CD1c-positive myeloid dendritic cell (primary cell): ENCODE data around the gene SYNGR1.
"Not testable (repeated sequence)": the region's sequence is repeated elsewhere in the genome, so short reads cannot be mapped to it uniquely, and the experiment has no call there.

Experiments used
- DNase-seq: peaks from one replicate; pipeline ENCODE4 v3.0.0-alpha.2; 2016; ENCODE audit errors: extremely low spot score

SYNGR1 gene

DNA sequence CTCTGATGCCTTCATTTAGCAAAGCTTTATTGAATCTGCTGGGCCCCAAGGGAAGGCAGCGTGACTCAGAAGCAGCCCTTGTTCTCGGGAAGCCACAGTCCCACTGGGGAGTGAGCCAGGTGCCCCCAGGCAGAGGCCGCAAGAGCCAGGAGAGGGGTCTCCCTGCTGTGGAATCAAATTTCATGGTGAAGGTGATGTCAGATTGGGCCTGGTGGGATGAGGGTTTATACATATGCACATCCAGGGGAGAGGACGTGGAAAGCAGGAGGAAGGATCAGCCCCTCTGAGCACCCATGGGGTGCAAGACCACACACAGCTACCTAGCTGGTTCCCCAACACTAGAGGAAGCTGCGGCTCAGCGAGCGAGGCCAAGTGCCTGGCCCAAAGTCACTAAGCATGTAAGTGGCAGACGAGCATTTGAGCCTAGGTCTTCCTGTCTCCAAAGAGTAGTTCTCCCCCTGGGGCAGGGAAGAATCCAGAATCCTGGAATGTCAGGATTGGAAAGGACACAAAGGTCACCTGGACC lies 2.0 kb downstream of the SYNGR1 start:
- peak; percentile 15 for DNase-seq

DNA sequence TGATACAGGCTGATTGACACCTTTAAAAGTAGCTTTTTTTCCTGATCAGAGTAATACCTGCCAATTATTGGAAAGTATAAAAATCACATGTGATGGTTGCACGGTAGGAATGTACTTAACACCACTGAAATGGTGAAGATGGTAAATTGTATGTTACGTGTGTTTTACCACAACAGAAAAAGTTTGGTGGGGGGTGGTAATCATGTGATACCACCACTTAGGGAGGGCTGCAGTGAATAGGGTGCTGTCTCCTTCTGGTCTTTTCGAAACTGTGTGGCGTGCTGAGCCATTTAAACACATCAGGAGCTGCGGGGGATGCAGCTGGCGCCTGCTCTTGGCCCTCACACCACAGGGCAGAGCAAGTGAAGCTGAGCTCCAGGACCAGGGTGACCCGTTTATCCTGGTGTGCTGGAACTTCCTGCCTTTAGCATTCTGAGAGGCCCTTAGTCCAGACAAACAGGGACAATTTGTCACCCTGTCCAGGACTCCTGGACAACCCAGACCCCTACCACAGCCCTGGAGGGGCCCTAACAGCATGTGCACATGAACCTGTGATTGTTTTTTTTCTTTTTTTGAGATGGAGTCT lies 2.6 kb downstream of the SYNGR1 start:
- no peak for DNase-seq

DNA sequence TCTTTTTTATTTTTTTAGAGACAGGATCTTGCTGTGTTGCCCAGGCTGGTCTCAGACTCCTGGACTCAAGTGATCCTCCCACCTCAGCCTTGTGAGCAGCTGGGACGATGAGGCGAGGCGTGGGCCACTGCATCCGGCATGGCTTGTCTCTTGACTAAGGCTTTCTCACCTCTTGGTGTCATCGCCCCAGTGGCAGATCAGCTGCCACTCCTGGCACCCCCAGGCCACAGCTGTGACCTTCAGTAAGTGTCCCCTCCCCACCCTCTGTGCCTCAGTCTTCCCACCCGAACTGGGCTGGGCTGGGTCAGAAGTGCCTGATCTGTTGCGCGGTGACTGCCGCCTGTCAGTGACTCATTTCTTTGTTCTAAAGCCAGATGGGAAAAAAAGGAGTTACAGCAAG lies 3.6 kb downstream of the SYNGR1 start:
- no peak for DNase-seq

DNA sequence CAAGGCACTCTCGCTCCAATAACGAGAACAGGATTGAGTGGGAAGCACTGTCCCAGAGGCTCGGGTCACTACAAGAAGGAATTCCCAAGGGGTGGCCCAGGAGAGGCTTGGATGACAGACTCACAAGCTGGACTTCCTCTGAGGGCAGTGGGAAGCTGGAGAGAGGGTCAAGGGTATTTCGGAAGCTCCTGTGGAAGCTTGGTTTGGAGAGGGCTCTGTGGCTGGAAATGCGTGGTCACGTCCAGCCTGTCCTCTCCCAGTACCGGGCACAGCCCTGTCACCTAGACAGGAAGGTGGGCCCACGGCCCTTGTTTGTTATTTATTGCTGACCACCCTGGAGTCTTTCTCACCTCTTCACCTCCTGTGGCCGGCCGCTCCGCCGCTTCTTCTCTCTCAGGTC lies 5.3 kb downstream of the SYNGR1 start:
- DNase-seq = no peak

- DNase-seq = not testable (repeated sequence)
Measured at GRCh38 chr22:39355805-39356204, 6.0 kb downstream of the SYNGR1 start.

DNA sequence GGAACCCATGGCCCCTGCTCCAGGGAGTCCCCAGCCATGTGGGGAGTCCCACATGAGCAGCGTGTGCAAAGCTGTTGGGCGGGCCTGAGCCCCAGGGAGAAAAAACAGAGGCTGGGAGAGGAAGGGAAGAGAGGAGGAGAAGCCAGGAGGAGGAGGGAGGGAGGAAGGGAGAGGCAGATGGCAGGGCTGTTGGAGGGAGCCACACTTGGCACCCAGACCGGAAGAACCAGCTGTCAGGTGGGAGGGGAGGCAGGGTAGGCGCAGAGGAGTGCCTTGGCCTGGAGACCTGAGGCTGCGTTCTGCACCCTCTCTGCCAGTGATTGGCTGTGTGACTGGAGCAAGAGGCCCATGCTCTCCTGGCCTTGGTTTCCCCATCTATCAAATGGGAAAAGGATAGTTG lies 6.7 kb downstream of the SYNGR1 start:
- no peak for DNase-seq

- not testable (repeated sequence) for DNase-seq
Measured at GRCh38 chr22:39357110-39358108, 7.6 kb downstream of the SYNGR1 start.

DNA sequence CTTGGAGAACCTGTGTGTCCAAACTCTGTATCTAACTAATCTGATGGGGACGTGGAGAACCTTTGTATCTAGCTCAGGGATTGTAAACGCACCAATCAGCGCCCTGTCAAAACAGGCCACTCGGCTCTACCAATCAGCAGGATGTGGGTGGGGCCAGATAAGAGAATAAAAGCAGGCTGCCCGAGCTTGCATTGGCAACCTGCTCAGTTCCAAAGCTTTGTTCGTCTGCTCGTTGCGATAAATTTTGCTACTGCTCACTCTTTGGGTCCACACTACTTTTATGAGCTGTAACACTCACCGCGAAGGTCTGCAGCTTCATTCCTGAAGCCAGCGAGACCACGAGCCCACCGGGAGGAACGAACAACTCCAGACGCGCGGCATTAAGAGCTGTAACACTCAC lies 8.4 kb downstream of the SYNGR1 start:
- DNase-seq = not testable (repeated sequence)

DNA sequence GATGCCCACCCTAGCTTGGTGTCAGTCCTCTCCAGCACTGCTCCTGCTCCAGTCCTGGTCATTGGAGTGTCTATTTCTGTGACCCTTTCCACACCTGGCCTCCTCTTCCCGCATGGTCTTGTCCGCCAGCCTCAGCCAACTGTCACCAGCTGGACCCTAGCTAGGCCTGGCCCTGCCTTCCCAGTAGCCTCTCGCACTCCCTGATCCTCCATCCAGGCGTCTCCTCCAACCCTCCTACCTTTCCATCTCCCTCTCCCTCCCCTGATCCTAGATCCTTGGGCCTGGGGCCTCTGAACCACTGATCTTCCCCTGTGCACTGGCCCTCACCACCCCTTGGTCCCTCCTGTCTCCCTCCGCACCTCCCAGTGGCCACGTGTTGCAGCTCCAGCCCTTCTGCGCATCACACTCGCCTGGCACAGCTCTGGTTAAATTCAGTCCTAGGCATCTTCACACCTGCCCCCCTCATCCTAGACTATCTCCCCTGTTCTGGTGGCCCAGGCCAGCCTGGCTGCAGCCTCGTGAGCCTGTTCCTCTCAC lies 9.9 kb downstream of the SYNGR1 start:
- DNase-seq = no peak

GRCh38 chr22:39360242-39360641 lies 10.5 kb downstream of the SYNGR1 start:
- no peak for DNase-seq

DNA sequence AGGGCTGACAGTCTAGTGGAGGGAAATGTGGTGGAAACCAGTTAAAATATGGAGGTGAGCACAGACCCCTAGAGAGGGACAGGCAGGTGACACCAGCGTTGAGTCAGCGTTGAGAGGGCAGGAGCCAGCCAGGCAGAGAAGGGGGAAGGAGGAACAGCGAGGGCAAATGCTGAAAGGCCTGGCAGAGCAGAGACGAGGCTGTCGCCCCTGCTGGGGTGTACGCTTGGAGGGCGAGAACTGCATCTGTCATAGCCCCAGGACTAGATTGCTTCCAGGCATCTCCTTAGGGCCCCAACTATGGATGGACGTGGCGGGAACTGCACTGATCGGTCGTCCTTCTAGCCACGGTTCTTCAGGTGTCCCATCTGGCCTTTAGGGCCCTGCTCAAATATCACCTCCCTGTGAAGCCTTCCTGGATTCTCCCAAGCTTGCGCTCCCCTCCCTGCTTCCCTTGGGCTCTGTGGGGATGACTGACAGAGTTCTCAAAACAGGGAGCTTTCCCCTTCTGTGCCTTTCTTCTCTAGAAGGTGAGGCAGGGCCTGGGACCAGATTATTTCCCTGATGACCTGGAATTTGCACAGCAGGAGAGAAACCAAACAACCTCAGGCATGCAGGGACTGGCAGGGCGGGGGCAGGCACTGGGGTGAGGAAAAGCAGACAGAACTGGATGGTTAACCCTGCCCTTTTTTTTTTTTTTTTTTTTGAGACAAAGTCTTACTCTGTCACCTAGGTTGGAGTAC lies 11.1 kb downstream of the SYNGR1 start:
- DNase-seq = no peak

GRCh38 chr22:39361496-39361895 lies 11.7 kb downstream of the SYNGR1 start:
- DNase-seq = no peak

DNA sequence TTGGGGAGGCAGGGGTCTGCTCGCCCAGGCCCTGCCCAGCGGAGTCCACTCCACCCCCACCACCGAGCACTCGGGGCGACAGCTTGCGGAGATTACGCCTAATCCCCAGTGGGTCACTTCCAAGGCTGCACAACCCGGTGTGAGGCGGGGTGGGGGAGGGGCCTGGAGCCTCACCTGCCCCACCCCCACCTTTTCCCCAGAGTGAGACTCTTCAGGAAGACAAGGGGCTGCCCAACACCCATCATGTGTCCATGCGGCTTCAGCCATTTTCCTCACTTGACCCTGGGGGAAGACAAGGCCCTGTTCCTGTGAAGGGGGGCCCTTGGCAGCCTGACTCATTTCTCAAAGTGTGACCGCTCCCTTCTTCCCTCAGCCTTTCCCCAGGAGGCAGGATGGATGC lies 12.5 kb downstream of the SYNGR1 start:
- DNase-seq = no peak

DNA sequence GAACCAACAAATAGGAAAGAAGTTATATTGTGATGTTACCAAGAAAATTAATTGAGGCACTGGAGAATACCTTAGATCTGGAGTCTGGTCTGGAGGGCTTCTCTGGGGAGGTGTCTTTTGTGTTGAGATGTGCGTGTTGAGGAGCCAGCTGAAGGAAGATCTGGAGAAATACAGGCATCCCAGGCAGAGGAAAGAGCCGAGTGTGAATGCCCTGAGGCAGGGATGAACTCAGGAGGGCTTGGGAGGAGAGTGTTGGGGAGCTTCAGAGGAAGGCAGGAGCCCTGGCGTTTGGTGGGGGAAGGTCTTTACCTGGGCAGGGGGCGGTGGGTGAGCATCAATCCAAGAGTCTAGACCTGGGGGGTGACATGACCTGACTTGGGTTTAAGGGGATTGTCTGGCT lies 13.1 kb downstream of the SYNGR1 start:
- no peak for DNase-seq

DNA sequence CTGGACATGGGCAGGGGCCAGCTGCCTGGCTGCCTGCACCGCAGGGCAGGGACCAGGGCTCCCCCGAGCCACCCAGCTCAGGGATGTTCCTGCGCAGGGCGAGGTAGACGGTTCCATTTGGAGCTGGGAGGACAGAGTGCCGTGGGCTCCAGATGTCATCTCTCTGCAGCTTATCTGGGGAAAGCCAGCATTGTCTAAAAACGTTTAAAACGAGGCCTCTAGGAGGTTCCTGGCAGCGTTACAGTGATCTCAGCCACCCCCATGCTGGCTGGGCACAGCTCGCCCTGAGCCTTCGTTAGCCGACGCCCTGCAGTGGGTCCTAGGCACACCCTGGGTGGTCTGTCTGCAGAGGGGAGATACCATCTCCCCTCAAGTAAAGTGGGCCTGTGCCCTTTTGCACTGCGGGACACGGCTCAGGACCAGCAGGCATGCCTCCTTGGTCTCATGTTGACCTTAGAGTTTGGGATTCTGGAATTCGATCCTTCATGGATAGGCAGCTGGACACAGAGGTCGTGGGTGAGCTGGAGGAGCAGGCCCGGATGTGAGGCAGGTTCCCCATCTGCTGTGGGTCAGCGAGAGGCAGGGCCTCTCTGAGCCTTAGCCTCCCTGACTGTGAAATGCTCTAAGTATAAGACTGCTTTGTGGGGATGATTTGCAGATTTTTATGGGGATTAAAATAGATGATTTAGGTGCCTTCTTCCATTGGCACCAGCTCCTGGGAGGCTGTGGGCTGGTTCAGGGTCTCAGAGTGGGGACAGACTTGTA lies 14.1 kb downstream of the SYNGR1 start:
- DNase-seq = no peak

- peak; percentile 7 for DNase-seq
Measured at GRCh38 chr22:39364714-39365491, 15.1 kb downstream of the SYNGR1 start.

DNA sequence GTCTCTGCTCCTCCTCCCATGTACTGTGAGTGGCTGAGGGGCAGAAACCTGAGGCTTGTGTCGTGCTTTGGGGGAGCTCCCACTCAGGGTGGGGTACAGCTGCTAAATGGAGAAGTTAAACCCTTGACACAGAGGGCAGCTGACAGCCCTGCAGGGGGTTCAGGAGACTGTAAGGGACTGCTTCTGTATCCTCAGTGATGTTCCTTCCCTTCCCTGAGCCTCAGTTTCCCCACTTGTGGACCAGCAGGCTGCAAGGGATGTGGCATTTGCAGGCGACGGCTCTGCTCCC lies 15.6 kb downstream of the SYNGR1 start:
- DNase-seq = no peak

GRCh38 chr22:39367035-39367434 lies 17.2 kb downstream of the SYNGR1 start:
- DNase-seq = no peak

DNA sequence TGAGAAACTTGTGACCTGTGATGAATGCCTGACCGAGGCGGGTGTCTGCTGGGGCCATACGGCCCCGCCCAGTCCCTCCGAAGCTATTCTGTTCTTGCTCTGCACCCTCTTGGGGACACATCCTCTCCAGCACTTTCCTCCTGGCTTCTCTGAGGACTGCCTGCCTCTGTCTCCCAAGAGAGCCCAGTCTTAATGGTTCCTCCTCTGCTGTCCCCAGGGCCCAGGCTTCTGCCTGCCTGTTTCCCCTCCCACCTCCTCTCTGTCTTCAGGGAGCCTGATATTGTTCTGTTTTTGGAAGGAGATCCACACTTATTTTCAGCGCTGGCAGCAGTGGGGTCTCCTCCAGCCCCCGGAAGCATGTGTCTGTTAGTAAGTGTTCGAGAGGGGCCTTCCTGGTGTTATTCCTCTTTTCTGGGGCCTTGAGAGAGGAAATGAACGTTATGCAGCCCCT lies 18.7 kb downstream of the SYNGR1 start:
- peak; percentile 31 for DNase-seq

- no peak for DNase-seq
Measured at GRCh38 chr22:39369186-39369585, 19.4 kb downstream of the SYNGR1 start.

DNA sequence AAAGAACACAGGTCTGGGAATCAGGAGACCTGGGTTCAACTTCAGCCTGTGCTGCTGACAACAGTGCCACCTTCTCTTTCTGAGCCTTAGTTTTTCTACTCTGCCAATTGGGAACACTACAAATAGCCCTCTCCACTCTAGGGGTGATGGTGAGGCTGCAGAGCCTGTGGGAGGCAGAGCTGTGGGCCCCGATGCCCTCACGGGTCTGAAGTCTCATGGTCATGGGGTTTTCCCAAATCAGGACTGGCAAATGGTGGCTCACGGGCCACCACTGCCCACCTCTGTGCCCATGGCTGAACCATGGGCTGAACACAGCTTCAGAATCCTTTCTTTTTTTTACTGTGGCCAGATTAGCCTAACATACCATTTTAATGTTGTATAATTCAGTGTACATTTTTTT lies 19.8 kb downstream of the SYNGR1 start:
- DNase-seq = no peak
